Panc1 (cell line): ENCODE results near the gene BZW1. TPM values are rescaled to one million over a fixed set of nuclear protein-coding genes. Genes with fewer than 3 reads are reported as not detected.

Source experiments
- ATAC-seq: fragments of 200-7000 bp; cut with Tn5 transposase; 2 replicates; pipeline ENCODE4 v1.9.1; 2020; ENCODE audit warnings: mild to moderate bottlenecking, moderate library complexity
- BruUV-seq: library from RNA; stranded (reverse); fragments of 400-500 nt; replicated peaks from 2 replicates; lab custom pipeline; 2021; lab: Mats Ljungman, UMichigan
- CTCF ChIA-PET: fragments of 300-600 bp; sonication (Branson Sonifier 250); formaldehyde crosslinking; loops from one replicate; lab custom pipeline; 2022; ENCODE audit warnings: antibody characterized with exemption; lab: Charles Lee
- POLR2A ChIA-PET: fragments of 300-600 bp; sonication (Branson Sonifier 250); formaldehyde crosslinking; loops from one replicate; lab custom pipeline; 2022; ENCODE audit warnings: antibody characterized with exemption; lab: Charles Lee
- DNase-seq: peaks from one replicate; pipeline ENCODE4 v3.0.0-alpha.2; 2010; ENCODE audit warnings: low read depth, low spot score
- H3K27ac ChIP-seq: 2 replicates; pipeline ENCODE4 v1.5.1; 2011; ENCODE audit warnings: mild to moderate bottlenecking, low read length, inconsistent platforms
- H3K27me3 ChIP-seq: fragments of 200-500 bp; sonication (Bioruptor generic); 2 replicates; pipeline ENCODE4 v1.6.0; 2014; ENCODE audit warnings: low read length, inconsistent platforms; ENCODE audit not compliant: control insufficient read depth, insufficient read depth
- H3K36me3 ChIP-seq: fragments of 200-500 bp; sonication (Bioruptor generic); 2 replicates; pipeline ENCODE4 v1.5.1; 2014; ENCODE audit warnings: inconsistent platforms, mild to moderate bottlenecking, low read length, moderate library complexity; ENCODE audit not compliant: control insufficient read depth, insufficient read depth
- H3K4me1 ChIP-seq: 2 replicates; pipeline ENCODE4 v1.5.1; 2011; ENCODE audit warnings: inconsistent platforms, mild to moderate bottlenecking, low read length, moderate library complexity; ENCODE audit not compliant: control insufficient read depth, insufficient read depth
- H3K4me3 ChIP-seq, 2 experiments: 2 replicates each; pipeline ENCODE4 v1.5.1; 2011 to 2012; ENCODE audit warnings: low read depth in 2 of 2, low read length in 2 of 2, mild to moderate bottlenecking in 2 of 2, inconsistent platforms in 1 of 2, moderate library complexity in 1 of 2
- H3K9me3 ChIP-seq: fragments of 200-500 bp; sonication (Bioruptor generic); 2 replicates; pipeline ENCODE4 v1.5.1; 2014; ENCODE audit warnings: low read depth, mild to moderate bottlenecking, inconsistent platforms, low read length, moderate library complexity; ENCODE audit not compliant: control insufficient read depth, insufficient read depth
- POLR2AphosphoS5 ChIP-seq: IDR thresholded peaks from 2 replicates; pipeline ENCODE4 v1.6.1; 2012; ENCODE audit warnings: mild to moderate bottlenecking, low read depth, low read length, moderate library complexity
- SIN3A ChIP-seq: IDR thresholded peaks from 2 replicates; pipeline ENCODE4 v1.6.1; 2012; ENCODE audit warnings: low read depth, mild to moderate bottlenecking, low read length, moderate library complexity, borderline replicate concordance; ENCODE audit not compliant: insufficient read depth
- TCF7L2 ChIP-seq: IDR thresholded peaks from 2 replicates; pipeline ENCODE4 v1.6.1; 2011; ENCODE audit warnings: mild to moderate bottlenecking, low read depth, low read length, inconsistent platforms
- in situ Hi-C: cut with HindIII; loops from 2 replicates; pipeline ENCODE4 v1.10.0; 2016; ENCODE audit warnings: low sequenced_read_pairs, low pct_unique_long_range_greater_than_20kb
- intact Hi-C: fragments of 100-400 bp; cut with micrococcal nuclease; formaldehyde crosslinking; loops from one replicate; pipeline ENCODE4 v1.10.0; 2022; ENCODE audit not compliant: unreplicated experiment
- total RNA-seq: library from RNA; stranded (reverse); gene quantifications from one replicate; pipeline ENCODE4 v1.2.1, GENCODE V29; 2021; ENCODE audit not compliant: unreplicated experiment
- TF ChIP-seq, protein P1 (sequence below), 2 experiments: IDR thresholded peaks; 2 replicates each; pipeline ENCODE4 v1.6.1; 2011 to 2012; ENCODE audit warnings: low read depth in 2 of 2, control low read depth in 1 of 2, low read length in 1 of 2, mild to moderate bottlenecking in 1 of 2, moderate library complexity in 1 of 2; ENCODE audit not compliant: insufficient read depth in 1 of 2
- TF ChIP-seq, protein P2 (sequence below): fragments of 450-650 bp; IDR thresholded peaks from 2 replicates; pipeline ENCODE4 v1.5.1; 2017; ENCODE audit warnings: mild to moderate bottlenecking

The BZW1 gene
- total RNA-seq, 1 experiment from 2014 or later: 247 TPM

DNA sequence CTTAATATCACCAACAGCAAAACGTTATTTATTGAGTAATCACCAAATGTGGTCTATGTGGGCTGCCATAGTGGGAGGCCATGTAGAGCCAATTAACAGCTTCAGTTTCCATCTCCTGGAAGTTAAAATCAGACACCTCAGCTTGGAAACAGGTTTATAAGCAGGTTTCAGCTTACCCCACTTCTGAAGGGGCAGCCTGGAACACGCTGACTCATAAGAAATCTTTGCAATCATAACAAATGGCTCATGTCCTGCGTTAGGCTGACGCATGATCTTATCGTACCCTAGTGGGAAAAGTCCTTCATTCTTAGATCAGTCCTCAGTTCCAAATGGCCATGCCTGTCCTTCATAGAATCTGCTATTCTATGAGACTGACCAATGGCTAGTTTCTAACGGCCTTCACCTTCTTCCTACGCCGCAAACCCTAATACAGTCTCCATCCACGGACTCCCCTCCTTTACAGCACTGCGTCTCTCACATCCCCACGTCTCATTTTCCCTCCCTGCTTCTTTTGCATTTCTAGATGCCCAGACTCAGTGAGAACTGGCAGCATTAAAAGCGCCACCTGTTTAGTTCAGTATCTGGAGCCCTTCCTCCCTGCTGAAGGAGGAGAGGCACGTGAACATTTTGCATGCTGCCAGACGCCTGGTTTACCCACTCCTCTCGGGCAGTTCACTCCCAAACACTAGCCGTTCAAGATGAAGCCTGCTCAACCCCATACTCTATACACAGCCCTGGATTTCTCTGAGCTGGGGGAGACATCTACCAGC is 24.2 kb upstream of the BZW1 start:
- H3K36me3 ChIP-seq: no peaks in the 10 kb centered on the region
- in situ Hi-C loops: no loop called here
- CTCF ChIA-PET: no interaction called here
- POLR2A ChIA-PET: no interaction called here
- intact Hi-C loops: no loop called here
- peak overlapping the region in 1 of 2 experiments; percentile 29; a peak in 2 of 4 replicates for H3K4me3 ChIP-seq
- peaks cover 10% of the 10 kb centered on the region; the same call in 1 of the 2 replicates for H3K4me1 ChIP-seq
- DNase-seq (peak; percentile 82), ATAC-seq (peak; percentile 86)
- H3K27me3 ChIP-seq: no peaks in the 10 kb centered on the region
- no TSS peak for BruUV-seq
- TF ChIP-seq, protein P1, sequence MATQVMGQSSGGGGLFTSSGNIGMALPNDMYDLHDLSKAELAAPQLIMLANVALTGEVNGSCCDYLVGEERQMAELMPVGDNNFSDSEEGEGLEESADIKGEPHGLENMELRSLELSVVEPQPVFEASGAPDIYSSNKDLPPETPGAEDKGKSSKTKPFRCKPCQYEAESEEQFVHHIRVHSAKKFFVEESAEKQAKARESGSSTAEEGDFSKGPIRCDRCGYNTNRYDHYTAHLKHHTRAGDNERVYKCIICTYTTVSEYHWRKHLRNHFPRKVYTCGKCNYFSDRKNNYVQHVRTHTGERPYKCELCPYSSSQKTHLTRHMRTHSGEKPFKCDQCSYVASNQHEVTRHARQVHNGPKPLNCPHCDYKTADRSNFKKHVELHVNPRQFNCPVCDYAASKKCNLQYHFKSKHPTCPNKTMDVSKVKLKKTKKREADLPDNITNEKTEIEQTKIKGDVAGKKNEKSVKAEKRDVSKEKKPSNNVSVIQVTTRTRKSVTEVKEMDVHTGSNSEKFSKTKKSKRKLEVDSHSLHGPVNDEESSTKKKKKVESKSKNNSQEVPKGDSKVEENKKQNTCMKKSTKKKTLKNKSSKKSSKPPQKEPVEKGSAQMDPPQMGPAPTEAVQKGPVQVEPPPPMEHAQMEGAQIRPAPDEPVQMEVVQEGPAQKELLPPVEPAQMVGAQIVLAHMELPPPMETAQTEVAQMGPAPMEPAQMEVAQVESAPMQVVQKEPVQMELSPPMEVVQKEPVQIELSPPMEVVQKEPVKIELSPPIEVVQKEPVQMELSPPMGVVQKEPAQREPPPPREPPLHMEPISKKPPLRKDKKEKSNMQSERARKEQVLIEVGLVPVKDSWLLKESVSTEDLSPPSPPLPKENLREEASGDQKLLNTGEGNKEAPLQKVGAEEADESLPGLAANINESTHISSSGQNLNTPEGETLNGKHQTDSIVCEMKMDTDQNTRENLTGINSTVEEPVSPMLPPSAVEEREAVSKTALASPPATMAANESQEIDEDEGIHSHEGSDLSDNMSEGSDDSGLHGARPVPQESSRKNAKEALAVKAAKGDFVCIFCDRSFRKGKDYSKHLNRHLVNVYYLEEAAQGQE (IDR thresholded peaks at IDR 0.05; ENCODE audit: insufficient read depth in 1 of 2, low read depth in 2 of 2, low read length in 1 of 2): no peak
- TF ChIP-seq SIN3A (no peak), TCF7L2 (no peak)
- H3K9me3 ChIP-seq: no peaks in the 10 kb centered on the region
- H3K27ac ChIP-seq: peak overlapping the region; percentile 50

DNA sequence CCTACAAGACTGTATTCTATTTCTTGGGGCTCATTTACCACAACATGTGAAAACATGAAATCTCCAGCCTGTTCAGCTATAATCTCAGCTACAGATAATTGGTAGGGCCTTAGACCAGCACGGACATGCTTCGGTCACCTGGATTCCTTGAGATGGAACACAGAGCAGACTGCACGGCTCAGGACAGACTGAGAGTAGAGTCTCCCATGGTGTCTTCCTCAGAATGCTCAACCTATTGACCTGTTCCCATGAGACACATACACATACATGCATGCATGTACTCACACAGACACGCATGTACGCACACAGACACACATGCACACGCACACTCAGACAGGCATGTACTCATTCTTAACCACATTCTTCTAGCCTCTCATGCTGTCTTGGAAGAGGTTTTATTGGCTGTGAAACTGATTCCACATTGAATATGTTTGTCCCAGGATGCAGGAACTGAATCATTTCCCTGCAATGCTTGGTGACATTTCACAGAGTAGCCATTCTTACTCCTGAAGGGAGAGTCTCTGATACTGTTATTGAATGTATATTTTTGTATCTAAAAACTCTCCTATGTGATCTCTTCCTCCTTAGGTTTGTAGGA is 23.5 kb upstream of the BZW1 start:
- no peaks in the 10 kb centered on the region for H3K36me3 ChIP-seq
- H3K27ac ChIP-seq: no peak overlapping the region
- in situ Hi-C loops: no loop called here
- H3K4me1 ChIP-seq: peaks cover 10% of the 10 kb centered on the region; the same call in 1 of the 2 replicates
- H3K27me3 ChIP-seq: no peaks in the 10 kb centered on the region
- DNase-seq: no peak
- POLR2A ChIA-PET: interaction anchor here (0.6 kb wide), 1 partner anchor 99 kb away, joined by 4 read pairs; no protein-coding TSS in a partner anchor
- peak overlapping the region in 1 of 2 experiments; percentile 29; a peak in 1 of 4 replicates for H3K4me3 ChIP-seq
- intact Hi-C loops: no loop called here
- TF ChIP-seq, protein P1 (IDR thresholded peaks at IDR 0.05; ENCODE audit: insufficient read depth in 1 of 2, low read depth in 2 of 2, low read length in 1 of 2): no peak
- TF ChIP-seq, protein P2, sequence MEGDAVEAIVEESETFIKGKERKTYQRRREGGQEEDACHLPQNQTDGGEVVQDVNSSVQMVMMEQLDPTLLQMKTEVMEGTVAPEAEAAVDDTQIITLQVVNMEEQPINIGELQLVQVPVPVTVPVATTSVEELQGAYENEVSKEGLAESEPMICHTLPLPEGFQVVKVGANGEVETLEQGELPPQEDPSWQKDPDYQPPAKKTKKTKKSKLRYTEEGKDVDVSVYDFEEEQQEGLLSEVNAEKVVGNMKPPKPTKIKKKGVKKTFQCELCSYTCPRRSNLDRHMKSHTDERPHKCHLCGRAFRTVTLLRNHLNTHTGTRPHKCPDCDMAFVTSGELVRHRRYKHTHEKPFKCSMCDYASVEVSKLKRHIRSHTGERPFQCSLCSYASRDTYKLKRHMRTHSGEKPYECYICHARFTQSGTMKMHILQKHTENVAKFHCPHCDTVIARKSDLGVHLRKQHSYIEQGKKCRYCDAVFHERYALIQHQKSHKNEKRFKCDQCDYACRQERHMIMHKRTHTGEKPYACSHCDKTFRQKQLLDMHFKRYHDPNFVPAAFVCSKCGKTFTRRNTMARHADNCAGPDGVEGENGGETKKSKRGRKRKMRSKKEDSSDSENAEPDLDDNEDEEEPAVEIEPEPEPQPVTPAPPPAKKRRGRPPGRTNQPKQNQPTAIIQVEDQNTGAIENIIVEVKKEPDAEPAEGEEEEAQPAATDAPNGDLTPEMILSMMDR: no peak
- no peak for TF ChIP-seq SIN3A
- no peak for TF ChIP-seq TCF7L2
- no peak for TF ChIP-seq POLR2AphosphoS5
- no peaks in the 10 kb centered on the region for H3K9me3 ChIP-seq
- BruUV-seq: no TSS peak
- CTCF ChIA-PET: interaction anchor here (0.6 kb wide), 1 partner anchor 1068 kb away, joined by 3 read pairs; no protein-coding TSS in a partner anchor
- peak; percentile 30 for ATAC-seq
